Measurements from ENCODE around the gene CD247. TPM values are rescaled to one million over a fixed set of nuclear protein-coding genes. Genes with fewer than 3 reads are reported as not detected.

Gene CD247
- total RNA-seq, 1 experiment from 2014 or later, result 1.4 TPM

DNA sequence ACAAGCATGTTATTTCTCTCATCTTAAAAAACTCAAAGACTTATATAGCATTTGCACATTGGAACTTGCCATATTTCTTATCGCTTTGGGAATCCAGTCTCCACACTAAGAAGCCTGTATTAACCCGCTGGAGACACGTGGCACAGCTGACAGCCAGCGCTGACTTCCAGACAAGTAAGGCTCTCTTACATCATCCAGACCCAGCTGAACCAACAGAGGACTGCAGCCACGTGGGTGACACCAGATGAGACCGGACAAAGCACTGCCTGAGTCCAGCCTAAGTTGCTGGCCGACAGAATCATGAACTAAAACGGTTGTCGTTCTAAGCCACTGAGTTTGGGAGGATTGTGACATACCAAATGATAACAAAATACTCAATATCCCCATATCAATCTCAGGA is 6.3 kb upstream of the CD247 start:
- H3K9me3 ChIP-seq (ENCODE audit: low read depth, low read length, poor library complexity, severe bottlenecking), result no peaks in the 10 kb centered on the region
- CTCF ChIA-PET, result no interaction called here
- POLR2A ChIA-PET (ENCODE audit: low non-redundant PET), result no interaction called here
- no peaks in the 10 kb centered on the region for H3K36me3 ChIP-seq (ENCODE audit: insufficient read depth, low read length, poor library complexity, severe bottlenecking)
- no peak for DNase-seq (ENCODE audit: low spot score)
- no peaks in the 10 kb centered on the region for H3K27me3 ChIP-seq (replicated peaks; ENCODE audit: insufficient read depth, low read depth, low read length, poor library complexity)
- no TSS peak for BruUV-seq (replicated peaks)
- H3K4me3 ChIP-seq (ENCODE audit: low read depth, low read length, poor library complexity, severe bottlenecking), result no peak overlapping the region
- intact Hi-C loops (cut with micrococcal nuclease; ENCODE audit: unreplicated experiment), result loop anchor here (5.0 kb wide), 1 partner anchor 442 kb away; no protein-coding TSS in a partner anchor
- TF ChIP-seq, protein P1, sequence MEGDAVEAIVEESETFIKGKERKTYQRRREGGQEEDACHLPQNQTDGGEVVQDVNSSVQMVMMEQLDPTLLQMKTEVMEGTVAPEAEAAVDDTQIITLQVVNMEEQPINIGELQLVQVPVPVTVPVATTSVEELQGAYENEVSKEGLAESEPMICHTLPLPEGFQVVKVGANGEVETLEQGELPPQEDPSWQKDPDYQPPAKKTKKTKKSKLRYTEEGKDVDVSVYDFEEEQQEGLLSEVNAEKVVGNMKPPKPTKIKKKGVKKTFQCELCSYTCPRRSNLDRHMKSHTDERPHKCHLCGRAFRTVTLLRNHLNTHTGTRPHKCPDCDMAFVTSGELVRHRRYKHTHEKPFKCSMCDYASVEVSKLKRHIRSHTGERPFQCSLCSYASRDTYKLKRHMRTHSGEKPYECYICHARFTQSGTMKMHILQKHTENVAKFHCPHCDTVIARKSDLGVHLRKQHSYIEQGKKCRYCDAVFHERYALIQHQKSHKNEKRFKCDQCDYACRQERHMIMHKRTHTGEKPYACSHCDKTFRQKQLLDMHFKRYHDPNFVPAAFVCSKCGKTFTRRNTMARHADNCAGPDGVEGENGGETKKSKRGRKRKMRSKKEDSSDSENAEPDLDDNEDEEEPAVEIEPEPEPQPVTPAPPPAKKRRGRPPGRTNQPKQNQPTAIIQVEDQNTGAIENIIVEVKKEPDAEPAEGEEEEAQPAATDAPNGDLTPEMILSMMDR (conservative IDR thresholded peaks at IDR 0.05; ENCODE audit: low read depth, low read length), result no peak
- TF ChIP-seq EZH2 (IDR thresholded peaks at IDR 0.05; ENCODE audit: borderline replicate concordance, low read depth, low read length, poor library complexity, severe bottlenecking), result no peak
- no peak overlapping the region for H3K27ac ChIP-seq (ENCODE audit: low read depth, low read length, poor library complexity, severe bottlenecking)
- H3K4me1 ChIP-seq (ENCODE audit: insufficient read depth, low read length, poor library complexity, severe bottlenecking), result no peaks in the 10 kb centered on the region

DNA sequence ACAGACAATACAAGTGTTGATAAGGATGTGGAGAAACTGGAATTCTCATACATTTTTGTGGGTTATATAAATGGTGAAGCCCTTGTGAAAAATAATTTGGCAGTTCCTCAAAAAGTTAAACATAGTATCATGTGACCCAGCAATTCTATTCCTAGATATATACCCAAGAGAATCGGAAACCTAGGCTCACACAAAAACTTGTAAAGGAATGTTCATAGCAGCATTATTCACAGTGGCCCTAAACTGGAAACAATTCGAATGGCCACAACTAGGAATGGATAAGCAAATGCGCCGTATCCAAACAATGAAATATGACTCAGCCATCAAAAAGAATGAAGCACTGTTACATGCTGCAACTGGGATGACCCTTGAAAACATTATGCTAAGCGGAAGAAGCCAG is 3.9 kb upstream of the CD247 start:
- TF ChIP-seq EZH2 (IDR thresholded peaks at IDR 0.05; ENCODE audit: borderline replicate concordance, low read depth, low read length, poor library complexity, severe bottlenecking), result no peak
- TF ChIP-seq, protein P1 (conservative IDR thresholded peaks at IDR 0.05; ENCODE audit: low read depth, low read length), result no peak
- intact Hi-C loops (cut with micrococcal nuclease; ENCODE audit: unreplicated experiment), result no loop called here
- Histone ChIP-seq H3K27me3 (replicated peaks; ENCODE audit: insufficient read depth, low read depth, low read length, poor library complexity) (no peaks in the 10 kb centered on the region), H3K4me3 (ENCODE audit: low read depth, low read length, poor library complexity, severe bottlenecking) (no peak overlapping the region), H3K4me1 (ENCODE audit: insufficient read depth, low read length, poor library complexity, severe bottlenecking) (no peaks in the 10 kb centered on the region), H3K9me3 (ENCODE audit: low read depth, low read length, poor library complexity, severe bottlenecking) (no peaks in the 10 kb centered on the region), H3K36me3 (ENCODE audit: insufficient read depth, low read length, poor library complexity, severe bottlenecking) (no peaks in the 10 kb centered on the region), H3K27ac (ENCODE audit: low read depth, low read length, poor library complexity, severe bottlenecking) (no peak overlapping the region)
- no peak for DNase-seq (ENCODE audit: low spot score)
- no TSS peak for BruUV-seq (replicated peaks)
- ChIA-PET CTCF (no interaction called here), POLR2A (ENCODE audit: low non-redundant PET) (no interaction called here)

DNA sequence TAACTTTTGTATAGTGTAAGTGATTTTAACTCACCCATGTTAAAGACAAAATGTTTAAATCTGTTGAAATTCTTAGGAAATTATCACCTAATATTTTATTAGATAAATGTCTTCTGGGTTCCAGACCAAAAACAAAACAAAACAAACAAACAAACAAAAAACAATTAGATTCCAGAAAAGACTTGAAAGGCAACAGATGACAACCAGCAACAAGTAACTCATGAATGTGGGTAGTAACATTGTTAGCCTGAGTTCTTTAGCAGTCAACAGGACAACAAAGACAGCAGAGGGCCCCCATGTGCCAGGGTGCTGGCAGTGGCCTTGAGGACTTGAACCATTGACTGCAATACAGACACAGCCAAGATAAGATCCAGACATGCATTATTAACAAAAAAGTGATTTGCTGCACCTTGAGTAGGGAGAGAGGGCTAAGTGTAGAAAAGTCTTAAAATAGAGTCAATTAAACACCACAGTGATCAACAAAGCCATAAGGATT is 2.4 kb upstream of the CD247 start:
- no peak for DNase-seq (ENCODE audit: low spot score)
- Histone ChIP-seq H3K9me3 (ENCODE audit: low read depth, low read length, poor library complexity, severe bottlenecking) (no peaks in the 10 kb centered on the region), H3K4me3 (ENCODE audit: low read depth, low read length, poor library complexity, severe bottlenecking) (no peak overlapping the region), H3K27me3 (replicated peaks; ENCODE audit: insufficient read depth, low read depth, low read length, poor library complexity) (no peaks in the 10 kb centered on the region), H3K4me1 (ENCODE audit: insufficient read depth, low read length, poor library complexity, severe bottlenecking) (no peaks in the 10 kb centered on the region), H3K27ac (ENCODE audit: low read depth, low read length, poor library complexity, severe bottlenecking) (no peak overlapping the region), H3K36me3 (ENCODE audit: insufficient read depth, low read length, poor library complexity, severe bottlenecking) (no peaks in the 10 kb centered on the region)
- TF ChIP-seq, protein P1 (conservative IDR thresholded peaks at IDR 0.05; ENCODE audit: low read depth, low read length), result no peak
- TF ChIP-seq EZH2 (IDR thresholded peaks at IDR 0.05; ENCODE audit: borderline replicate concordance, low read depth, low read length, poor library complexity, severe bottlenecking), result no peak
- no TSS peak for BruUV-seq (replicated peaks)
- intact Hi-C loops (cut with micrococcal nuclease; ENCODE audit: unreplicated experiment), result no loop called here
- ChIA-PET POLR2A (ENCODE audit: low non-redundant PET) (no interaction called here), CTCF (no interaction called here)
